H9 (cell line): ENCODE measurements around the gene HDGFL3. TPM values are rescaled to one million over a fixed set of nuclear protein-coding genes. Genes with fewer than 3 reads are reported as not detected.

Experiments
- DNase-seq: peaks from one replicate; pipeline ENCODE4 v3.0.0-alpha.2; 2017
- H2AFZ ChIP-seq: one replicate; pipeline ENCODE4 v1.6.1; 2013; ENCODE audit warnings: mild to moderate bottlenecking, low read length, control low read depth, moderate library complexity
- H2AK5ac ChIP-seq: 2 replicates; pipeline ENCODE4 v1.6.1; 2013; ENCODE audit warnings: low read length, control low read depth, mixed read lengths; ENCODE audit not compliant: insufficient read length
- H2BK120ac ChIP-seq: one replicate; pipeline ENCODE4 v1.6.1; 2013; ENCODE audit warnings: low read depth, mild to moderate bottlenecking, low read length, control low read depth, inconsistent platforms; ENCODE audit not compliant: poor library complexity, severe bottlenecking
- H2BK12ac ChIP-seq: 2 replicates; pipeline ENCODE4 v1.6.1; 2013; ENCODE audit warnings: low read length, control low read depth, mixed read lengths, low read depth; ENCODE audit not compliant: insufficient read length
- H2BK15ac ChIP-seq: 2 replicates; pipeline ENCODE4 v1.6.1; 2013; ENCODE audit warnings: low read depth, low read length, control low read depth
- H2BK20ac ChIP-seq: one replicate; pipeline ENCODE4 v1.6.1; 2013; ENCODE audit warnings: low read depth, mild to moderate bottlenecking, low read length, control low read depth, inconsistent platforms; ENCODE audit not compliant: poor library complexity, severe bottlenecking
- H2BK5ac ChIP-seq: 2 replicates; pipeline ENCODE4 v1.6.1; 2013; ENCODE audit warnings: low read length, control low read depth, mixed read lengths; ENCODE audit not compliant: insufficient read length
- H3K14ac ChIP-seq: 2 replicates; pipeline ENCODE4 v1.6.1; 2013; ENCODE audit warnings: low read length, control low read depth; ENCODE audit not compliant: insufficient read depth
- H3K18ac ChIP-seq: 2 replicates; pipeline ENCODE4 v1.6.1; 2013; ENCODE audit warnings: low read depth, mild to moderate bottlenecking, mixed read lengths, low read length, control low read depth; ENCODE audit not compliant: insufficient read length
- H3K23ac ChIP-seq: 2 replicates; pipeline ENCODE4 v1.6.1; 2013; ENCODE audit warnings: low read length, control low read depth, mixed read lengths, low read depth; ENCODE audit not compliant: insufficient read length
- H3K23me2 ChIP-seq: 2 replicates; pipeline ENCODE4 v1.6.1; 2013; ENCODE audit warnings: low read depth, mild to moderate bottlenecking, mixed read lengths, low read length, control low read depth; ENCODE audit not compliant: insufficient read length, poor library complexity, severe bottlenecking
- H3K27ac ChIP-seq: 2 replicates; pipeline ENCODE4 v1.5.1; 2013; ENCODE audit warnings: low read length, control low read depth, mixed read lengths, low read depth; ENCODE audit not compliant: insufficient read length
- H3K27me3 ChIP-seq: 2 replicates; pipeline ENCODE4 v1.6.1; 2013; ENCODE audit warnings: low read length, control low read depth, inconsistent platforms; ENCODE audit not compliant: insufficient read depth
- H3K4ac ChIP-seq: 2 replicates; pipeline ENCODE4 v1.6.1; 2013; ENCODE audit warnings: low read depth, mild to moderate bottlenecking, control low read depth, inconsistent platforms, low read length, moderate library complexity
- H3K4me1 ChIP-seq: 2 replicates; pipeline ENCODE4 v1.6.1; 2013; ENCODE audit warnings: low read length, control low read depth, inconsistent platforms; ENCODE audit not compliant: insufficient read depth
- H3K4me2 ChIP-seq: 2 replicates; pipeline ENCODE4 v1.6.1; 2013; ENCODE audit warnings: low read length, control low read depth, mixed read lengths; ENCODE audit not compliant: insufficient read length, insufficient read depth
- H3K56ac ChIP-seq: 2 replicates; pipeline ENCODE4 v1.6.1; 2013; ENCODE audit warnings: low read depth, mild to moderate bottlenecking, mixed read lengths, low read length, control low read depth; ENCODE audit not compliant: insufficient read length
- H3K79me1 ChIP-seq: 2 replicates; pipeline ENCODE4 v1.6.1; 2013; ENCODE audit warnings: low read depth, mild to moderate bottlenecking, moderate library complexity, low read length, control low read depth, inconsistent platforms; ENCODE audit not compliant: insufficient read depth, poor library complexity, severe bottlenecking
- H3K79me2 ChIP-seq: 2 replicates; pipeline ENCODE4 v1.6.1; 2013; ENCODE audit warnings: low read length, control low read depth, inconsistent platforms; ENCODE audit not compliant: insufficient read depth
- H3K9ac ChIP-seq: 2 replicates; pipeline ENCODE4 v1.6.1; 2013; ENCODE audit warnings: low read length, control low read depth, mixed read lengths; ENCODE audit not compliant: insufficient read length; ENCODE audit errors: extremely low read depth
- H3K9me3 ChIP-seq: one replicate; pipeline ENCODE4 v1.6.1; 2013; ENCODE audit warnings: low read depth, low read length, inconsistent platforms; ENCODE audit not compliant: control insufficient read depth
- H3T11ph ChIP-seq: one replicate; pipeline ENCODE4 v1.6.1; 2013; ENCODE audit warnings: mild to moderate bottlenecking, low read length, control low read depth, inconsistent platforms
- H4K20me1 ChIP-seq: one replicate; pipeline ENCODE4 v1.6.1; 2013; ENCODE audit not compliant: control insufficient read depth, insufficient read length, insufficient read depth
- H4K5ac ChIP-seq: 2 replicates; pipeline ENCODE4 v1.6.1; 2013; ENCODE audit warnings: low read depth, mild to moderate bottlenecking, mixed read lengths, low read length, control low read depth; ENCODE audit not compliant: insufficient read length
- H4K8ac ChIP-seq: replicated peaks from 2 replicates; pipeline ENCODE4 v1.6.1; 2013; ENCODE audit warnings: low read length, control low read depth, mixed read lengths, low read depth; ENCODE audit not compliant: insufficient read length
- H4K91ac ChIP-seq: 2 replicates; pipeline ENCODE4 v1.6.1; 2013; ENCODE audit warnings: low read depth, mild to moderate bottlenecking, moderate library complexity, mixed read lengths, low read length, control low read depth; ENCODE audit not compliant: insufficient read length
- H3K27ac Mint-ChIP-seq, 3 experiments: 2 replicates in 2 of 3; 3 replicates in 1 of 3; pipeline ENCODE4 v1.8.0; 2020 to 2021; ENCODE audit warnings: mixed read lengths in 3 of 3, mild to moderate bottlenecking in 1 of 3, moderate library complexity in 1 of 3
- H3K27me3 Mint-ChIP-seq: 2 replicates; pipeline ENCODE4 v1.8.0; 2021; ENCODE audit warnings: low read depth, mild to moderate bottlenecking, moderate library complexity, mixed read lengths
- H3K36me3 Mint-ChIP-seq, 3 experiments: 2 replicates in 2 of 3; 3 replicates in 1 of 3; pipeline ENCODE4 v1.8.0; 2020 to 2021; ENCODE audit warnings: low read depth in 3 of 3, mixed read lengths in 3 of 3; ENCODE audit not compliant: insufficient read depth in 1 of 3
- H3K4me1 Mint-ChIP-seq, 2 experiments: 2 replicates each; pipeline ENCODE4 v1.8.0; 2020; ENCODE audit warnings: mixed read lengths in 2 of 2
- H3K4me3 Mint-ChIP-seq, 2 experiments: 2 replicates in 1 of 2; 3 replicates in 1 of 2; pipeline ENCODE4 v1.8.0; 2020 to 2021; ENCODE audit warnings: mild to moderate bottlenecking in 2 of 2, mixed read lengths in 2 of 2, moderate library complexity in 1 of 2
- H3K9me3 Mint-ChIP-seq, 2 experiments: 2 replicates in 1 of 2; 3 replicates in 1 of 2; pipeline ENCODE4 v1.8.0; 2020; ENCODE audit warnings: mild to moderate bottlenecking in 2 of 2, mixed read lengths in 2 of 2, moderate library complexity in 1 of 2
- CTCF ChIP-seq: fragments of 200-600 bp; sonication (generic); conservative IDR thresholded peaks from 3 replicates; pipeline ENCODE4 v1.8.0; 2021; ENCODE audit warnings: antibody characterized with exemption, mild to moderate bottlenecking
- WGBS: extraction: QIAGEN DNeasy Blood & Tissue Kit; methylation state at CpG from one replicate; pipeline ENCODE4 v1.1.7; 2013; ENCODE audit warnings: missing lambda C conversion rate, low lambda C conversion rate, mixed read lengths; ENCODE audit not compliant: insufficient read length; ENCODE audit errors: extremely low coverage; 5-methylcytosine and 5-hydroxymethylcytosine counted together
- total RNA-seq: library from RNA; stranded (reverse); gene quantifications from 2 replicates; pipeline ENCODE4 v1.2.1, GENCODE V29; 2021

Gene HDGFL3
- total RNA-seq, 1 experiment from 2014 or later: 120 TPM

- DNase-seq: no peak
- Histone ChIP-seq H3K27ac (no peak overlapping the region), H4K91ac (no peak overlapping the region), H3K14ac (no peak overlapping the region; the same call in 1 of the 2 replicates), H3K79me2 (no peaks in the 10 kb centered on the region), H3K4me2 (no peak overlapping the region), H4K8ac (no peak overlapping the region), H2BK12ac (no peak overlapping the region), H2BK20ac (no peak overlapping the region), H4K20me1 (no peaks in the 10 kb centered on the region), H3K4ac (no peak overlapping the region), H2AK5ac (no peak overlapping the region), H3K9me3 (peaks cover 5% of the 10 kb centered on the region), H2BK5ac (no peak overlapping the region), H2AFZ (no peak overlapping the region), H3K18ac (no peak overlapping the region), H3K23ac (no peak overlapping the region), H2BK15ac (no peak overlapping the region), H3K9ac (no peak overlapping the region), H3K56ac (no peak overlapping the region), H4K5ac (no peak overlapping the region), H3T11ph (no peak overlapping the region), H3K23me2 (no peaks in the 10 kb centered on the region), H3K4me1 (no peaks in the 10 kb centered on the region), H3K27me3 (no peaks in the 10 kb centered on the region), H3K79me1 (no peaks in the 10 kb centered on the region), H2BK120ac (no peak overlapping the region)
- peaks cover 2 to 10% (median 4%) of the 10 kb centered on the region in 3 experiments; a peak in 5 of 7 replicates for H3K36me3 Mint-ChIP-seq
- no peak for TF ChIP-seq CTCF
- peak overlapping the region in 2 of 3 experiments; percentile 57 to 90; a peak in 2 of 7 replicates for H3K27ac Mint-ChIP-seq
- H3K9me3 Mint-ChIP-seq: peaks cover 13 to 14% of the 10 kb centered on the region in 2 experiments
- WGBS: no CpG with 5 or more reads among the region's 7 CpGs
- H3K27me3 Mint-ChIP-seq: peaks cover 19% of the 10 kb centered on the region
- no peak overlapping the region; a peak in 1 of 5 replicates for H3K4me3 Mint-ChIP-seq
- peaks cover 5 to 8% of the 10 kb centered on the region in 2 experiments for H3K4me1 Mint-ChIP-seq
These were observed 128.9 kb downstream of the HDGFL3 start for GRCh38 chr15:83078712-83079111.

Other genes starting within 250 kb of the HDGFL3 start
- gene RAMAC, start 221.6 kb downstream of the HDGFL3 start, total RNA-seq: 35.8 and 35.9 TPM in 2 replicates
- gene C15orf40, start 196.2 kb downstream of the HDGFL3 start, total RNA-seq: 9.2 and 11.5 TPM in 2 replicates
- gene BTBD1, start 140.6 kb downstream of the HDGFL3 start, total RNA-seq: 42.7 and 43.3 TPM in 2 replicates
- 0.96 and 0.99 TPM in 2 replicates for gene TM6SF1, start 100.2 kb downstream of the HDGFL3 start, total RNA-seq
- not detected in 2 replicates for gene BNC1, start 76.8 kb upstream of the HDGFL3 start, total RNA-seq
- 11.0 and 11.2 TPM in 2 replicates for gene SH3GL3, start 239.5 kb upstream of the HDGFL3 start, total RNA-seq